ENCODE results near the gene LIPF. TPM values are rescaled to one million over a fixed set of nuclear protein-coding genes. Genes with fewer than 3 reads are reported as not detected.
A peak's percentile ranks its signal among the peaks of the same experiment; 100 is the strongest.
"Not testable (repeated sequence)": the region's sequence is repeated elsewhere in the genome, so short reads cannot be mapped to it uniquely, and the experiment has no call there.

The LIPF gene
- total RNA-seq, 2 experiments from 2014 or later = not detected

DNA sequence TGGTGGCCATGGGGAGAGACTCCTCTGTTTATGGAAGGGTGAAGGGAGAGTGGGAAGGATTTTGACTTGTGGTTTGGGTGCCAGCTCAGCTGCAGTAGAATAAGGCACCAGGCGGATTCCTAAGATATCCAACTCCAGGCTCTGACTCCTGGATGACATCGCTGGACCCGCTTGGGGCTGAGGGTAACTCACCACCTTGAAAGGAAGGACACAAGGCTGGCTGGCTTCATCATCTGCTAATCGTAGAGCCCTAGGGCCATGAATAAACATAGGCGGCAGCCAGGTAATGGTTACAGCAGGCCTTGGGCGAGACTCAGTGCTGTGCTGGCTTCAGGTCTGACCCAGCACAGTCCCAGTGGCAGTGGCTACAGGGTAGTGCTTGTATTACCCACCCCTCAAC is 25.1 kb downstream of the LIPF start:
- no peak for DNase-seq
- no peak overlapping the region for H3K4me3 Mint-ChIP-seq
- CTCF ChIA-PET = no interaction called here
- peaks cover 21% of the 10 kb centered on the region for H3K27me3 Mint-ChIP-seq
- no peaks in the 10 kb centered on the region for H3K4me1 Mint-ChIP-seq
- H3K27ac Mint-ChIP-seq = no peak overlapping the region
- H3K36me3 Mint-ChIP-seq (ENCODE audit: low read depth) = no peaks in the 10 kb centered on the region
- POLR2A ChIA-PET = no interaction called here
- no peaks in the 10 kb centered on the region for H3K9me3 Mint-ChIP-seq

GRCh38 chr10:88693392-88694020 is 29.3 kb downstream of the LIPF start:
- Mint-ChIP-seq H3K27ac (no peak overlapping the region), H3K4me1 (no peaks in the 10 kb centered on the region), H3K27me3 (peaks cover 26% of the 10 kb centered on the region), H3K9me3 (no peaks in the 10 kb centered on the region), H3K36me3 (ENCODE audit: low read depth) (no peaks in the 10 kb centered on the region), H3K4me3 (no peak overlapping the region)
- POLR2A ChIA-PET = no interaction called here
- CTCF ChIA-PET = interaction anchor here (0.9 kb wide), 1 partner anchor 20 kb away, joined by 3 read pairs; no protein-coding TSS in a partner anchor
- no peak for DNase-seq

DNA sequence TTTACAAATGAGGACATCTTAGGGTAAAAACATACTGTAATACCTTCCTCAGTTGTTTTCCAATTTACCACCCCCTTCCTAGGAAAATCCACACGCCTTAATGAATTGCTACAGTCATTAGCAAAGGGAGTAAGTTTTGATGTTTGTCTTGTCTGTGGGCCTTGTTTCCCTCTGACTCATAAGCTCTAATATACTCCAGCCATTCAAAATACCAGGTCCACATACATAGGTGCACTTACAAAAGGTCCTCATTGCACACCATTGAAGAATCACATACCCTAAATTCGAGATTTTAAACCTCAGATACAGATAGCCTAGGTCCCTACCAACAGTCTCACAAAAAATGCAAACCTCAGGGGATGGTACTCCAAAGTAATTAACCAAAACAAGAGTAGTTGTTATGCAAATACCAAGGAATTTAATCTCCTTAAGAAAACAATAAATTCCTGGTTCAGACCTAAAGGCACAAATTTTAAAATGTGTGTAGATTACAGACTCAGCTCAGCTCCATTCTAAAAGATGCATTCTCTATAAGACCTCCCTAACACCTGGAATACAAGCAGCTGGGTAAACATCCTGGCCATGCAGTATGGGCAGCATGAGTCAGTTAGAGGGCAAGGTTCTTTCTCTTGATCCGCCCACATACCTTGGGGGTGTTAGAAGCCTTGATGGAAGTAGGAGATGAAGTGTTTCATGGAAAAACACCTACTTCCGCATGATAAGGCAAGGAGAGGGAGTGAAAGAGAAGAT is 38.8 kb downstream of the LIPF start:
- H3K36me3 Mint-ChIP-seq (ENCODE audit: low read depth) = no peaks in the 10 kb centered on the region
- CTCF ChIA-PET = no interaction called here
- POLR2A ChIA-PET = no interaction called here

GRCh38 chr10:88705958-88706357 is 41.7 kb downstream of the LIPF start, which contains the start of gene LIPK:
Gene LIPK, plus strand, starts transcription at chr10:88706249. Its CDS starts 18,295 bp downstream, at chr10:88724544.
- DNase-seq = no peak
- H3K4me1 Mint-ChIP-seq = no peaks in the 10 kb centered on the region
- no peak within 1 kb of the TSS for H3K4me3 Mint-ChIP-seq
- no peaks in the 10 kb centered on the region for H3K36me3 Mint-ChIP-seq (ENCODE audit: low read depth)
- ChIA-PET CTCF (no interaction called here), POLR2A (interaction anchor here (0.6 kb wide), 1 partner anchor 25 kb away, joined by 4 read pairs; no protein-coding TSS in a partner anchor)
- peaks cover 24% of the 10 kb centered on the region for H3K27me3 Mint-ChIP-seq
- H3K9me3 Mint-ChIP-seq = no peaks in the 10 kb centered on the region
- no peak within 1 kb of the TSS for H3K27ac Mint-ChIP-seq

More for the DNA sequence above, 38.8 kb downstream of the LIPF start:
- H3K9me3 Mint-ChIP-seq = no peaks in the 10 kb centered on the region
- no peak overlapping the region for H3K4me3 Mint-ChIP-seq
- peaks cover 23% of the 10 kb centered on the region for H3K27me3 Mint-ChIP-seq
- DNase-seq = no peak
- H3K4me1 Mint-ChIP-seq = no peaks in the 10 kb centered on the region
- no peak overlapping the region for H3K27ac Mint-ChIP-seq

DNA sequence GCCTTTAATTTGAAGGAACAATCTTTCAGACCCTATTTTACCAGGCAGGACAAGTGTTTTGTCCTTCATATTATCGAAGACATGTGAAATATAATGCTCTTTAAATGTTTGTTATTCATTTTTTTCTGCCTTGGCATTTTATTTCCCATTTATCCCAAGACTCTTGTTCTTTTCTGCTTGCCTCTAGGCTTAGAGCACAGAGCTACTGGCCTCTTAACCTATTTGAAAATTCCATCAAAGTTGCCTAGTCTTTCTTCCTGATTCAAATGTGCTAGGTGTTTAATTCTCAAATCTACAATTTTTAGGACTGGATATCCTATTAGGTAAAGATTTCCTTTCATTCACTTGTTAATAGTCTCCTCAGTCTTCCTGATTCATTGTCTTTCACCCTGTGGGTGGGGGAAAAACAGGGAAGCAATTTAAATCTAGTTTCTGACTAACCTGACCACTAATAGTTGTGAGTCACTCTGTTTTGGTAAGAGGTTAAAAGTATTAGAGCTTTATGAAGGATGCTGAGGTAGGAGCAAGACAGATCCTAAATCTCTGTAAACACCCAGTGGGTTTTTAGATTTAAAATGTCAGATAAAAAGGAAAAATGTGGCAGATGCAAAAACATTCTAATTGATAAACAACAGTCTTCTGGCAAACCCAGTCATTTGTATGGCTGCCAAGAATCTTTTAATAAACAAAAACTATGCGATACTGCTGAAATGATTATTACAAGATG is 43.4 kb downstream of the LIPF start:
- ChIA-PET CTCF (no interaction called here), POLR2A (no interaction called here)
- Mint-ChIP-seq H3K36me3 (ENCODE audit: low read depth) (no peaks in the 10 kb centered on the region), H3K4me1 (no peaks in the 10 kb centered on the region), H3K27me3 (peaks cover 31% of the 10 kb centered on the region), H3K9me3 (no peaks in the 10 kb centered on the region), H3K27ac (no peak overlapping the region), H3K4me3 (no peak overlapping the region)
- no peak for DNase-seq

GRCh38 chr10:88709361-88709760 is 45.1 kb downstream of the LIPF start:
- H3K27me3 Mint-ChIP-seq = peaks cover 31% of the 10 kb centered on the region
- H3K9me3 Mint-ChIP-seq; H3K27ac Mint-ChIP-seq; POLR2A ChIA-PET; H3K36me3 Mint-ChIP-seq (ENCODE audit: low read depth); H3K4me3 Mint-ChIP-seq; H3K4me1 Mint-ChIP-seq; DNase-seq: not testable (repeated sequence)
- CTCF ChIA-PET = interaction anchor here (0.6 to 1.0 kb wide), 2 partner anchors 10 to 162 kb away, joined by 3 read pairs; no protein-coding TSS in a partner anchor

GRCh38 chr10:88715517-88715916 is 51.3 kb downstream of the LIPF start:
- H3K4me3 Mint-ChIP-seq = no peak overlapping the region
- no peaks in the 10 kb centered on the region for H3K4me1 Mint-ChIP-seq
- peaks cover 19% of the 10 kb centered on the region for H3K27me3 Mint-ChIP-seq
- H3K9me3 Mint-ChIP-seq = no peaks in the 10 kb centered on the region
- H3K36me3 Mint-ChIP-seq (ENCODE audit: low read depth) = no peaks in the 10 kb centered on the region
- no peak for DNase-seq
- ChIA-PET POLR2A (no interaction called here), CTCF (no interaction called here)
- no peak overlapping the region for H3K27ac Mint-ChIP-seq

DNA sequence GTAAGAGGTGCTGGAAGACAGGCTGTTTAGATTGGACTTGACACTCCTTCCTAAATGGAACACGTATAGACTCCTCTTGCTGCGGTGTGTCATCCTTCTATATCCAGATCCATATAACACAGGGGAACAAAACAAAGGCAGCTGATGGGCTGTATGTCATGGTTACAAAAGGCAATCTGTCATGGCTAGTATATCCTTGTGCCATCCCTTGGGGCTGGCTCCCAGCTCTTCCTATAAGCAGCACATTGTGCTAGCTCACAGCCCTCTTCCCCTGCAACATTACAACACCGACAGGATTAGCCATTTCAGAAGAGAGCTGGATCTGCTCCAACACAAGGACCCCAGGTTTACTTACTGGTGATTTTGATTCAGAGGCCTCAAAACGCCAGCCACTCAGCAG is 57.1 kb downstream of the LIPF start:
- Mint-ChIP-seq H3K9me3 (no peaks in the 10 kb centered on the region), H3K4me1 (peaks cover 7% of the 10 kb centered on the region), H3K27me3 (peaks cover 14% of the 10 kb centered on the region), H3K27ac (no peak overlapping the region), H3K36me3 (ENCODE audit: low read depth) (no peaks in the 10 kb centered on the region), H3K4me3 (no peak overlapping the region)
- no peak for DNase-seq
- POLR2A ChIA-PET = no interaction called here
- CTCF ChIA-PET = no interaction called here

GRCh38 chr10:88725798-88726197 is 61.6 kb downstream of the LIPF start:
- Mint-ChIP-seq H3K4me1 (peaks cover 7% of the 10 kb centered on the region), H3K27ac (no peak overlapping the region), H3K4me3 (no peak overlapping the region), H3K36me3 (ENCODE audit: low read depth) (no peaks in the 10 kb centered on the region), H3K27me3 (peaks cover 8% of the 10 kb centered on the region), H3K9me3 (no peaks in the 10 kb centered on the region)
- ChIA-PET CTCF (no interaction called here), POLR2A (no interaction called here)
- DNase-seq = no peak

GRCh38 chr10:88728107-88728763 is 64.0 kb downstream of the LIPF start:
- peaks cover 8% of the 10 kb centered on the region for H3K27me3 Mint-ChIP-seq
- peak; percentile 40 for DNase-seq
- no peak overlapping the region for H3K27ac Mint-ChIP-seq
- no peaks in the 10 kb centered on the region for H3K36me3 Mint-ChIP-seq (ENCODE audit: low read depth)
- no peaks in the 10 kb centered on the region for H3K9me3 Mint-ChIP-seq
- CTCF ChIA-PET = interaction anchor here (0.6 to 2.0 kb wide), 14 partner anchors 9 to 351 kb away, joined by 3 to 9 read pairs (median 4); no protein-coding TSS in a partner anchor
- peaks cover 7% of the 10 kb centered on the region for H3K4me1 Mint-ChIP-seq
- POLR2A ChIA-PET = no interaction called here
- no peak overlapping the region for H3K4me3 Mint-ChIP-seq
